Measurements from ENCODE around the gene TMEM248. TPM values are rescaled to one million over a fixed set of nuclear protein-coding genes. Genes with fewer than 3 reads are reported as not detected.
"Not testable (repeated sequence)": the region's sequence is repeated elsewhere in the genome, so short reads cannot be mapped to it uniquely, and the experiment has no call there.

The TMEM248 gene
- total RNA-seq, 1 donor: 185 TPM

- no peak for DNase-seq (ENCODE audit: low read depth in 2 of 3, low spot score in 2 of 3)
Measured at GRCh38 chr7:66948480-66949109, 27.6 kb downstream of the TMEM248 start.

- DNase-seq (ENCODE audit: low read depth in 2 of 3, low spot score in 2 of 3): no peak
Measured at GRCh38 chr7:66950311-66950710, 29.3 kb downstream of the TMEM248 start.

GRCh38 chr7:66950763-66951162, 29.7 kb downstream of the TMEM248 start:
- DNase-seq (ENCODE audit: low read depth in 2 of 3, low spot score in 2 of 3): no peak

- DNase-seq (ENCODE audit: low read depth in 2 of 3, low spot score in 2 of 3): no peak
Measured at GRCh38 chr7:66952343-66953043, 31.5 kb downstream of the TMEM248 start.

DNA sequence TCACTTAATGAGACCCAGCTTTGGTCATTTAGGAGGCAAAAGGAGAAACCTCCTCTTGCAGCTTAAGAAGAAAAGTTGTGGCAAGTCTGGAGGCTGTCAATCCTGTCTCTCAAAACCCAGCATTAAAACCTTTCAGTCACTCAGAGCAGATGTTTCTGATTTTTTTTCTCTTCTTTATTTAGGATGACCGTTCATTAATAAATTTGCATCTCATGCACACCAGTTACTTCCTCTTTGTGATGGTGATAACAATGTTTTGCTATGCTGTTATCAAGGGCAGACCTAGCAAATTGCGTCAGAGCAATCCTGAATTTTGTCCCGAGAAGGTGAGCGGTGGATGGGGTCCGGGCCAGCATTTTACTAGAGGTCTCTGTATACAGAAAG, 32.0 kb downstream of the TMEM248 start:
- no peak for DNase-seq (ENCODE audit: low read depth in 2 of 3, low spot score in 2 of 3)

- DNase-seq (ENCODE audit: low read depth in 2 of 3, low spot score in 2 of 3): no peak
Measured at GRCh38 chr7:66957595-66958290, 36.7 kb downstream of the TMEM248 start.

- no peak for DNase-seq (ENCODE audit: low read depth in 2 of 3, low spot score in 2 of 3)
Measured at GRCh38 chr7:66958538-66959350, 37.7 kb downstream of the TMEM248 start.

DNA sequence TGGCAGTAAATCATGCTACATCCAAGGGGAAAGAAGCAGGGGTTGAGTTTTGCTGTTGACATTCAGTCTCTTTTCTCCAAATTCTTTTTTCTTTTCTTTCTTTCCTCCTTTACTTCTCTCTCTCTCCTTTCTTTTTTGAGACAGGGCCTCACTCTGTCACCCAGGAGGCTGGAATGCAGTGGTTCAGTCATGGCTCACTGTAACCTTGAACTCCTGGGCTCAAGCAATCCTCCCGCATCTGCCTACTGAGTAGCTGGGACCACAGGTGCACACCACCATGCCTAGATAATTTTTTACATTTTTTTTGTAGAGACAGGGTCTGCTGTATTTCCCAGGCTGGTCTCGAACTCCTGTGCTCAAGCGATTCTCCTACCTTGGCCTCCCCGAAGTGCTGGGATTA, 39.2 kb downstream of the TMEM248 start:
- DNase-seq (ENCODE audit: low read depth in 2 of 3, low spot score in 2 of 3): no peak

DNA sequence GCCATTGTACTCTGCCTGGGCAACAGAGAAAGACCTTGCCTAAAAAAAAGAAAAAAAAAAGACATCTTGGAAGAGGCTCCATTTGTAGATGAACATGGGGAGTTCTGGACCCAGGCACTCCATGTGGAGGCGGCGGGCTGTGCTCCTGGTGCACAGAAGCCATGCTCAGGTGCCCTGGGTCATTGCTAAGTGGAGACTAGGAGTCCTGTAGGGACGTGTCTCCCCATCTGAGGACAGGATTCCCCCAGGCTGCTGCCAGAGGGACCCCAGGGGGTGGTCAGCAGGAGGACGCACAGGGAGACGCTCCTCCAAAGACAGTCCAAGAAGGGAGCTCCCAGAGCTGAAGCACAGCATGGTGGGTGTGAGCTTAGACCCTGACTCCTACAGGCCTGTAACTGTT, 40.1 kb downstream of the TMEM248 start:
- DNase-seq (ENCODE audit: low read depth in 2 of 3, low spot score in 2 of 3): no peak

DNA sequence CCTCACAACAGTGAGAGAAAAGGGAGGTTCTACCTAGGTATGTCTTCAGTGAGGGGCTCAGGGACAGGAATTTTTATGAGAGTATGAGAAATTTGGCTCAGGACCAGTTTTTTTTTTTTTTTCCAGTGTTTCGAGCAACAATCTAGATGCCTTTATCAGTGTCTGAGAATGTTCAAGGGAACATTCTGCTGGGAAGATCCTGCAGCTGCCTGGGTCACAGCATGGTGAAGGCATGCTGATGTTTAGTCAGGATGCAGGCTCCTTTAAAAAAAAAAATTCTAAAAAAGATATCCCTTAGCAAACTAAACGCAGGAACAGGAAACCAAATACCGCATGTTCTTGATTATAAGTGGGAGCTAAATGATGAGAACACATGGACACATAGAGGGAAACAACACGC, 43.4 kb downstream of the TMEM248 start:
- no peak for DNase-seq (ENCODE audit: low read depth in 2 of 3, low spot score in 2 of 3)

DNA sequence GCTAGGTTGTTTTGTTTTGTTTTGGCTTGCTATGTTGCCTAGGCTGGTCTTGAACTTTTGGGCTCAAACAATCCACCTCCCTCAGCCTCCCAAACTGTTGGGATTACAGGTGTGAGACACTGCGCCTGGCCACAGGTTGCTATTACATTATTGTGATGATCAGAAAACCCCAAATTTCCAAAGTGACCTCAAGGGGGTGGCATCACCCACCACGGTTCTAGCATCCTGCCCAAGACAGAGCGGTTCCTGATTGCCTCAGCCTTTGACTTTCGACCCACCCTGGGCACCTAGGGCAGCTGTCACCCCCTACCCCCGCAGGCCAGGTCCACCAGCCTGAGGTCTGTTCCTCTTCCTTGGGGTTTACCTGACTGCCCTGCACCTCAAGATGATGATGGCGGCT, 46.0 kb downstream of the TMEM248 start:
- no peak for DNase-seq (ENCODE audit: low read depth in 2 of 3, low spot score in 2 of 3)

DNA sequence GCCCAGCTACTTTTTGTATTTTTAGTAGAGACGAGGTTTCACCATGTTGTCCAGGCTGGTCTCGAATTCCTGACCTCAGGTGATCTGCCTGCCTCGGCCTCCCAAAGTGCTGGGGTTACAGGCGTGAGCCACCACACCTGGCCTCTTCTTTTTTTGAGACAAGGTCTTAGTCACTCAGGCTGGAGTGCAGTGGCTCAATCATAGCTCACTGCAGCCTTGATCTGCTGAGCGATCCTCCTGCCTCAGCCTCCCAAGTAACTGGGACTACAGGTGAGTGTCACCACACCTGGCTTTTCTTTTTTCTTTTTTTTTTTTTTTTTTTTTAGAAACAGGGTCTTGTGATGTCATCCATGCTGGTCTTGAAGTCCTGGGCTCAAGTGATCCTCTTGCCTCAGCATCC, 48.0 kb downstream of the TMEM248 start:
- not testable (repeated sequence) for DNase-seq (ENCODE audit: low read depth in 2 of 3, low spot score in 2 of 3)

GRCh38 chr7:66970310-66970709, 49.3 kb downstream of the TMEM248 start:
- DNase-seq (ENCODE audit: low read depth in 2 of 3, low spot score in 2 of 3): no peak

DNA sequence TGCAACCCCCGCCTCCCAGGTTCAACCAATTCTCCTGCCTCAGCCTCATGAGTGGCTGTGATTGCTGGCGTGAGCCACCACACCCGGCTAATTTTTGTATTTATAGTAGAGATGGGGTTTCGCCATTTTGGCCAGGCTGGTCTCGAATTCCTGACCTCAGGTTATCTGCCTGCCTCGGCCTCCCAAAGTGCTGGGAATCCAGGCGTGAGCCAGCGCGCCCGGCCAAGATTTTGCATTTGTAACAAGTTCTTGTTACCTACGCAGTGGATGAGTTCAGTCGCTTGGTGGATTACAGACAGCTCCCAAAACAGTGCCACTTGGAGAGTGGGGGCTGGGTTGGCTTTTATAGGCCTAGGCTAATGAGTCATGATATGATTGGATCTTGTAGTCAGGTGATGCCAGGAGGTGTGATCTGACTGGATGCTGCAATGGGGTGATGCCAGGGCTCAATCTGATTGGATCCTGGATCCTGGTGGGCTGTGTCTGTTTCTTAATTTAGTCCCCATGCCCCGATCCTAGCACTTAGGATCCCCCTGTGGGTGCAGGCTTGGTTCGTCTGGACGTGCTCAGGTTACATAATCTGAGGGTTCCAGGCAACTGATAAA, 54.1 kb downstream of the TMEM248 start:
- peak in 1 of 3 donors; percentile 9 for DNase-seq (ENCODE audit: low read depth in 2 of 3, low spot score in 2 of 3)

DNA sequence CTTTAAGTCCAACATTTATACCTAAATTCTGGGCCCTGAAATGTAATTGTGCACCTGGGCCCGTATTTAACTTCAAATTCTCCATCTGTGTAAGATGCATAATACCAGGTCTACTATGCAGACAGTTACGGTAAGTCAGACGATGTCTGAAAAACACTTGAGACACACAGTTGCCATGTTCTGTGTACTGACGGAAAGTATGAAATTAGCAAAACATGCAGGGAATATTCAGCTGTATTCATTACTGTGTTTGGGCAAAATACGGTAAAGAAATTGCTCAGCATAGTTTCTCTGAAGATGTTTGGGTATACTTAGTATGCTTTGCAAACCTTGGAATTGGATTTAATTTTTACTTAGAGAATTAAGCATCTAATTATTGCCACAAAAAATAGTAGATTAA, 57.3 kb downstream of the TMEM248 start:
- DNase-seq (ENCODE audit: low read depth in 2 of 3, low spot score in 2 of 3): not testable (repeated sequence)

DNA sequence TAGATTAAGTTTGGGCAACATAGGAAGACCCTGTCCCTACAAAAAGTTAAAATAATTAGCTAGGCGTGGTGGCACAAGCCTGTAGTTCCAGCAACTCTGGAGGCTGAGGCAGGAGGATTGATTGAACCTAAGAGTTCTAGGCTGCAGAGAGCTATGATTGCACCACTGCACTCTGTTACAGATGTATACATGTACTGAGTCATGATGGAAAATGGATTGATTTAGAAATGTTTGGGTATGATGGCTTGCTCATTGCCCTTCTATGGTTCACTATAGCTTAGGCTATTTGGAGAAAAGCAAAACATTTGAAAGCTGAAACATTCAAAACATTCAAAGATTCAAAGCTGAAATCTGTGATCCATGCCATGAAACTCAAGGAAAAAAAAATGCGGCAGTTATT, 58.0 kb downstream of the TMEM248 start:
- DNase-seq (ENCODE audit: low read depth in 2 of 3, low spot score in 2 of 3): not testable (repeated sequence)

DNA sequence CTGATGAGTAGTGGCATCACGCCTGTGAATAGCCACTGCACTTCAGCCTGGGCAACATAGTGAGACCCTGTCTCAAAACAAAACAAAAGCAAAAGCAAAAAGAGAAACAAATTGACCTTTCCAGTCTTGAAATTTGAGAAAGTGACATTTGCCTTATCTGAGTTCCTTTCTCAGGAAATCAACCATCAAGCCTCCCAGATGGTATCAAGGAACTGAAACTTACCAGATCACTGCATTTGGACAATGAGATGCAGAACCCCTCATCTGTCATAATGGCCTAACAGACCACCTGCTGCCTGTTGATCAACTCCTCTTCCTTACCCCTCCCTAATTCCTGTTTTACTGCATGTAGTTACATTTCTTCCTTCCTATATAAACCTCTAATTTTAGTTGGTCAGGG, 59.3 kb downstream of the TMEM248 start:
- not testable (repeated sequence) for DNase-seq (ENCODE audit: low read depth in 2 of 3, low spot score in 2 of 3)

- DNase-seq (ENCODE audit: low read depth in 2 of 3, low spot score in 2 of 3): not testable (repeated sequence)
Measured at GRCh38 chr7:66989552-66989951, 68.5 kb downstream of the TMEM248 start.

DNA sequence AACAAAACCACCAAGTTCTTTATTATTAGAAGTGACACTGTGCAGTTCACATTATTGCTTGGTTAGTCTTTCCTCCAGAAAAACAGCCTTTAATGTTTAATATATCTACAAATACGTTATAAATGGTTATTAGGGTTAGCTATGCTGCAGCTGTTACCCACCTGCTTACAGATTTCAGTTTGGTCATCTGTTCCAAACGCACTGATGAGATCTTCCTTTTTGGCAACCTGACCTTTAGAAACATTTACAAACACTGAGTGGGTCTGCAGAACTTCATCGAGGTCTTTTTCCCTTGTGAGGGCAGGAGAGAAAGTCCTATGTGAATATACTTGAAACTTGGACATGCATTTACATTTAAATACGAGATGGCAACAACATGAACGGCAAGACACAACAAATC, 73.0 kb downstream of the TMEM248 start:
- DNase-seq (ENCODE audit: low read depth in 2 of 3, low spot score in 2 of 3): not testable (repeated sequence)

DNA sequence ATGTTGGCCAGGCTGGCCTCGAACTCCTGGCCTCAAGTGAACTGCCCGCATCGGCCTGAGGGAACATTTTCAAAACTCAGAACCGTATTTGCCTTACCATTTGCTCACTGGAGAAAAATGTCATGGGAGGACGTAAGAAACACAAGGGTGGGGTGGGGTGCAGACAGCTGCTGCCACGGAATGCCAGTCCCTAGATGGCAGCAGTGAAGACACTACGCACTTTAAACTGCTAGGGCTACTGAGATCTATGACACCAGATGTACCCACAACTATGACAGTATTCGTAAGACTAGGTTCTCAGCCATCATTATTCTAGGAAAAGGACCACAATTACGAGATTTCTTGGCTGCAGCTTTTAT, 73.6 kb downstream of the TMEM248 start:
- peak; percentile 18 to 78 (median 57) for DNase-seq (ENCODE audit: low read depth in 2 of 3, low spot score in 2 of 3)

Data from hematopoietic multipotent progenitor cell (in vitro differentiated cells).